ENCODE measurements around the gene RHOD.

DNA sequence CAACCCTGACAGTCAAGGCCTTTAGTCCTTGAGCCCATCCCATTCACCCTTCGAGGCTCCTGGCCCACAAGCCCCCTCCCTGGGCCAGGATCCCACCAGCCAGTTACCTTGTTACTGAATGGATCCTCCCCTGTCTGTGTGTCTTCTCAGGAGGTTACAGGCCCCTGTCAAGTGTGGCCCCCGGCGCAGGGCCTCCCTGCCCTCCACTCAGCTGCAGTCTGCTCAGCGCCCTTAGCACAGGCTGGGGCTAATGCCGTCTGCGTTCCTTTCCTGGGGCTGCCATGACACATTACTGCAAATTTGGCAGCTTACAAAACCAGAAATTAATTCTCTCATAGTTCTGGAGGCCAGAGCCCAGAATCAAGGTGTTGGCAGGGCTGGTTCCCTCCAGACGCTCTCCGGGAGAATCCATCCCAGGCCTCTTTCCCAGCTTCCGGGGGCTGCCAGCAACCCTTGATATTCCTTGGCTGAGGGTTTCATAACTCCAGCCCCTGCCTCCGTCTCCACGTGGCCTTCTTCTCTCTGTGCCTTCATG lies 43.1 kb upstream of the RHOD start:
- no peak for TF ChIP-seq YY1 (IDR thresholded peaks at IDR 0.05; ENCODE audit: low read depth)
- no peak for TF ChIP-seq EP300 (IDR thresholded peaks at IDR 0.05; ENCODE audit: borderline replicate concordance)
- TF ChIP-seq ZBTB7A (IDR thresholded peaks at IDR 0.05; ENCODE audit: low read depth): no peak
- TF ChIP-seq, protein P1, sequence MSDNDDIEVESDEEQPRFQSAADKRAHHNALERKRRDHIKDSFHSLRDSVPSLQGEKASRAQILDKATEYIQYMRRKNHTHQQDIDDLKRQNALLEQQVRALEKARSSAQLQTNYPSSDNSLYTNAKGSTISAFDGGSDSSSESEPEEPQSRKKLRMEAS (IDR thresholded peaks at IDR 0.05): no peak
- no peak for TF ChIP-seq TCF12 (IDR thresholded peaks at IDR 0.05; ENCODE audit: low read depth)
- TF ChIP-seq TAF1 (IDR thresholded peaks at IDR 0.05; ENCODE audit: low read depth): no peak
